ENCODE measurements around the gene SDE2.

DNA sequence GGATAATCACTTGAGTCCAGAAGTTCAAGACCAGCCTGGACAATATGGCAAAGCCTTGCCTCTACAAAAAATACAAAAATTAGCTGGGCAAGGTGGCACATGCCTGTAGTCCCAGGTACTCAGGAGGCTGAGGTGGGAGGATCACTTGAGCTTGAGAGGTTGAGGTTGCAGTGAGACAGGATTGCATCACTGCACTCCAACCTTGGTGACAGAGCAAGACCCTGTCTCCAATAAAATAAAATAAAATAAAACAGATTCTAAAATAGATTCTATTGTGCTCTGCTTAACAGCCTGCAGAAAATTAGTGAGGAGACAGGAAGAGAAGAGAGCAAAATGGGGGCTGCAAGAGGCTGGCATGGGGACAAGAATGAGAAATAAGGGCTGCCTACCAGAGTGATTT, 7.5 kb upstream of the SDE2 start:
- no peak for TF ChIP-seq SUZ12 (IDR thresholded peaks at IDR 0.05; ENCODE audit: extremely low read depth, insufficient read depth, insufficient read length)
- TF ChIP-seq YY1 (IDR thresholded peaks at IDR 0.05; ENCODE audit: insufficient read depth, insufficient read length) = no peak

All from NT2/D1 (cell line).